Neural cell (in vitro differentiated cells): Measurements from ENCODE around the gene DNAJC15.

Experiments
- EZH2 ChIP-seq: fragments of 200-600, 300-800 bp; shearing (Covaris generic), sonication (generic); IDR thresholded peaks from 2 replicates; pipeline ENCODE4 v1.6.1; 2014; ENCODE audit warnings: antibody characterized with exemption, low read length, borderline replicate concordance, mild to moderate bottlenecking; ENCODE audit not compliant: insufficient read depth, poor library complexity, severe bottlenecking
- POLR2AphosphoS5 ChIP-seq: IDR thresholded peaks from 2 replicates; pipeline ENCODE4 v1.6.1; 2012

DNA sequence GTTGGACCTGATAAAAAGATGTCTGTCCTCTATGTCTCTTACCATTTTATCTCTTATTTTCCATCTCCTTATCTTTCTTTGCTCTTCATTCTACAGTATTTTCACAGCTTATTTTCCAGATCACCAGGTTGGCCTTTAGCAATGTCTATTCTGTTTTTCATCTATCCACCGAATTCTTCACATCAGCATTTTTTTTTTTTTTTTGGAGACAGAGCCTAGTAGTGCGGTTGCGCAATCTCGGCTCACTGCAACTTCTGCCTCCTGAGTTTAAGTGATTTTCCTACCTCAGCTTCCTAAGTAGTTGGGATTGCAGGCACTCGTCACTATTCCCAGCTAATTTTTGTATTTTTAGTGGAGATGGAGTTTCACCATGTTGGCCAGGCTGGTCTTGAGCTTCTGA lies 49.0 kb downstream of the DNAJC15 start:
- TF ChIP-seq EZH2 = no peak
- TF ChIP-seq POLR2AphosphoS5 = no peak
